HepG2 (cell line): ENCODE data around the gene KANSL1. TPM values are rescaled to one million over a fixed set of nuclear protein-coding genes. Genes with fewer than 3 reads are reported as not detected.

Source experiments
- ATAC-seq: fragments of 200-7000 bp; cut with Tn5 transposase; 3 replicates; pipeline ENCODE4 v1.9.1; 2020; ENCODE audit warnings: mild to moderate bottlenecking, moderate library complexity
- BruUV-seq: library from RNA; stranded (reverse); fragments of 400-500 nt; replicated peaks from 2 replicates; lab custom pipeline; 2021; lab: Mats Ljungman, UMichigan
- CTCF ChIA-PET: fragments of 300-600 bp; formaldehyde crosslinking; extraction: SDS; loops from one replicate; lab custom pipeline; 2021; ENCODE audit warnings: low total read pairs, inconsistent platforms, low intra/inter-chr PET ratio; lab: Yijun Ruan, JAX
- POLR2A ChIA-PET: fragments of 350-600 bp; sonication (Branson Sonifier 250); formaldehyde crosslinking; loops from one replicate; lab custom pipeline; 2020; ENCODE audit warnings: antibody characterized with exemption, inconsistent platforms; lab: Yijun Ruan, JAX
- DNase-seq: peaks from one replicate; pipeline ENCODE4 v3.0.0-alpha.2; 2015; ENCODE audit warnings: low spot score
- FAIRE-seq: peaks from 3 replicates; lab custom pipeline; 2011; peaks lifted over from hg19 to GRCh38; lab: Jason Lieb, UNC
- H2AFZ ChIP-seq: one replicate; pipeline ENCODE4 v1.6.1; 2011; ENCODE audit warnings: low read length, inconsistent platforms
- H3K27ac ChIP-seq: fragments of 300-600 bp; 3 replicates; pipeline ENCODE4 v1.8.0; 2011; ENCODE audit warnings: mixed run types, mild to moderate bottlenecking, mixed read lengths, low read length, inconsistent platforms; ENCODE audit not compliant: insufficient read depth; ENCODE audit errors: extremely low read length
- H3K27me3 ChIP-seq, 2 experiments: fragments of 200-600 bp in 1 of 2; 2 replicates in 1 of 2; 3 replicates in 1 of 2; pipeline versions ENCODE4 v1.6.0 to v1.8.0; 2011; ENCODE audit warnings: low read length in 2 of 2, mild to moderate bottlenecking in 2 of 2, moderate library complexity in 2 of 2, inconsistent platforms in 1 of 2; ENCODE audit not compliant: insufficient read depth in 2 of 2, control insufficient read depth in 1 of 2
- H3K36me3 ChIP-seq, 2 experiments: fragments of 200-600 bp in 1 of 2; replicated peaks in 1 of 2; 2 replicates in 1 of 2; 3 replicates in 1 of 2; pipeline versions ENCODE4 v1.5.1 to v1.8.0; 2011; ENCODE audit warnings: low read length in 2 of 2, inconsistent platforms in 1 of 2; ENCODE audit not compliant: insufficient read depth in 2 of 2, control insufficient read depth in 1 of 2
- H3K4me1 ChIP-seq: 2 replicates; pipeline ENCODE4 v1.5.1; 2012; ENCODE audit warnings: low read length, inconsistent platforms; ENCODE audit not compliant: insufficient read depth
- H3K4me2 ChIP-seq: 2 replicates; pipeline ENCODE4 v1.6.0; 2011; ENCODE audit warnings: low read depth, low read length, inconsistent platforms
- H3K4me3 ChIP-seq, 3 experiments: fragments of 200-600 bp in 1 of 3; sonication (generic), shearing (Covaris generic) in 1 of 3; replicated peaks in 1 of 3; 2 replicates each; pipeline ENCODE4 v1.5.1; 2011 to 2016; ENCODE audit warnings: low read length in 3 of 3, inconsistent platforms in 2 of 3, low read depth in 2 of 3, mild to moderate bottlenecking in 2 of 3, control low read depth in 1 of 3, mixed read lengths in 1 of 3; ENCODE audit not compliant: insufficient read depth in 1 of 3
- H3K79me2 ChIP-seq: one replicate; pipeline ENCODE4 v1.6.1; 2011; ENCODE audit warnings: low read length, inconsistent platforms; ENCODE audit not compliant: insufficient read depth
- H3K9ac ChIP-seq: 2 replicates; pipeline ENCODE4 v1.6.0; 2011; ENCODE audit warnings: mild to moderate bottlenecking, low read depth, low read length, inconsistent platforms; ENCODE audit not compliant: insufficient read depth
- H3K9me3 ChIP-seq: 2 replicates; pipeline ENCODE4 v1.5.1; 2012; ENCODE audit warnings: mild to moderate bottlenecking, low read length
- H4K20me1 ChIP-seq: 2 replicates; pipeline ENCODE4 v1.6.0; 2011; ENCODE audit warnings: inconsistent platforms, mild to moderate bottlenecking, low read length, moderate library complexity; ENCODE audit not compliant: insufficient read depth
- ASH2L ChIP-seq: fragments of 300-600, 200-600 bp; sonication (generic); IDR thresholded peaks from 2 replicates; pipeline ENCODE4 v1.7.0; 2017; ENCODE audit warnings: low read depth, mild to moderate bottlenecking, moderate library complexity, mixed read lengths, low read length; ENCODE audit not compliant: insufficient read length
- CEBPZ ChIP-seq: IDR thresholded peaks from 2 replicates; pipeline ENCODE4 v1.6.1; 2012; ENCODE audit warnings: low read length, improper control_type of control experiment
- GATA4 ChIP-seq: sonication (generic); IDR thresholded peaks from 2 replicates; pipeline ENCODE4 v1.6.1; 2016; ENCODE audit warnings: antibody characterized with exemption, low read depth, borderline replicate concordance
- HNF1B ChIP-seq: sonication (generic); formaldehyde crosslinking; IDR thresholded peaks from 2 replicates; pipeline ENCODE4 v1.5.1; 2020; ENCODE audit warnings: mild to moderate bottlenecking, moderate library complexity, missing genetic modification reagents
- HOMEZ ChIP-seq: IDR thresholded peaks from 2 replicates; pipeline ENCODE4 v1.6.1; 2016; ENCODE audit warnings: low read depth
- IRF2 ChIP-seq: IDR thresholded peaks from 2 replicates; pipeline ENCODE4 v1.6.1; 2018; ENCODE audit warnings: missing genetic modification reagents, missing compliant biosample characterization
- JARID2 ChIP-seq: sonication (generic); formaldehyde crosslinking; IDR thresholded peaks from 2 replicates; pipeline ENCODE4 v1.8.1; 2023; ENCODE audit warnings: missing genetic modification reagents, inconsistent platforms; ENCODE audit not compliant: insufficient replicate concordance
- RAD51 ChIP-seq: fragments of 450-650 bp; IDR thresholded peaks from 2 replicates; pipeline ENCODE4 v1.6.1; 2016; ENCODE audit warnings: borderline replicate concordance
- STAG1 ChIP-seq: sonication (generic); formaldehyde crosslinking; IDR thresholded peaks from 2 replicates; pipeline ENCODE4 v1.4.0; 2020; ENCODE audit warnings: missing genetic modification reagents
- ZNF121 ChIP-seq: sonication (generic); formaldehyde crosslinking; IDR thresholded peaks from 2 replicates; pipeline ENCODE4 v1.5.0; 2020; ENCODE audit warnings: mild to moderate bottlenecking, missing genetic modification reagents
- WGBS: methylation state at CpG from one replicate; pipeline ENCODE4 v1.1.6; 2017; ENCODE audit warnings: low lambda C conversion rate; 5-methylcytosine and 5-hydroxymethylcytosine counted together
- in situ Hi-C: cut with HindIII; loops from 2 replicates; pipeline ENCODE4 v1.10.0; 2017; ENCODE audit warnings: low pct_unique_long_range_greater_than_20kb; ENCODE audit not compliant: extremely low pct_ligation_motif_present
- intact Hi-C: fragments of 100-400 bp; cut with micrococcal nuclease; formaldehyde crosslinking; loops from one replicate; pipeline ENCODE4 v1.10.0; 2022; ENCODE audit not compliant: unreplicated experiment
- polyA plus RNA-seq, 8 experiments: library from polyadenylated mRNA; depleted of rRNA in 3 of 8; stranded (reverse) in 7 of 8; unstranded in 1 of 8; fragments of >200 nt; fragmentation: Illumina TruSeq in 4 of 8; extraction: Trizol in 4 of 8; gene quantifications; 2 replicates each; pipeline versions ENCODE4 v1.2.1 to v1.2.3, GENCODE V29; 2011 to 2016; ENCODE audit warnings: low read depth in 4 of 8, missing spikeins in 1 of 8, mixed read lengths in 1 of 8; ENCODE audit not compliant: insufficient read depth in 1 of 8
- total RNA-seq, 5 experiments: library from RNA; depleted of rRNA; stranded (reverse); fragments of >200 nt; fragmentation: Illumina TruSeq; extraction: Trizol; gene quantifications; 2 replicates each; pipeline ENCODE4 v1.2.3, GENCODE V29; 2016; ENCODE audit warnings: low read depth in 1 of 5

The KANSL1 gene
- total and polyA plus RNA-seq, 2 of the 13 experiments (the other 11 are each of a cell fraction or from before 2014, with no cell fraction given): 24.0 to 59.6 TPM

- Histone ChIP-seq H3K36me3 (peaks cover 6 to 40% of the 10 kb centered on the region in 2 experiments; a peak in 3 of 5 replicates), H3K4me1 (no peaks in the 10 kb centered on the region), H3K27me3 (no peaks in the 10 kb centered on the region), H2AFZ (no peak overlapping the region), H3K4me2 (no peak overlapping the region), H3K27ac (no peak overlapping the region), H3K4me3 (no peak overlapping the region), H3K9ac (no peak overlapping the region), H3K79me2 (peaks cover 15% of the 10 kb centered on the region), H4K20me1 (peaks cover 3% of the 10 kb centered on the region), H3K9me3 (no peaks in the 10 kb centered on the region)
- in situ Hi-C loops (no loop called here), intact Hi-C loops (no loop called here)
- ATAC-seq (no peak), DNase-seq (no peak), FAIRE-seq (no peak)
- CTCF ChIA-PET: no interaction called here
- POLR2A ChIA-PET: no interaction called here
- 98% methylated on average over 3 of the region's 3 CpGs for WGBS
- TF ChIP-seq HOMEZ (no peak), ZNF121 (peak; percentile 80)
- no TSS peak for BruUV-seq
Observed at GRCh38 chr17:46216682-46217081, 23.5 kb upstream of the KANSL1 start.

- in situ Hi-C loops: loop anchor here (5.0 kb wide), 1 partner anchor 211 kb away; no protein-coding TSS in a partner anchor
- Histone ChIP-seq H3K27ac (no peak overlapping the region), H4K20me1 (peaks cover 3% of the 10 kb centered on the region), H3K9me3 (no peaks in the 10 kb centered on the region), H3K4me3 (no peak overlapping the region), H3K4me1 (no peaks in the 10 kb centered on the region), H3K36me3 (peaks cover 6 to 38% of the 10 kb centered on the region in 2 experiments; a peak in 4 of 5 replicates), H3K79me2 (peaks cover 17% of the 10 kb centered on the region), H3K27me3 (no peaks in the 10 kb centered on the region), H2AFZ (no peak overlapping the region), H3K4me2 (no peak overlapping the region), H3K9ac (no peak overlapping the region)
- CTCF ChIA-PET: interaction anchor here (1.4 to 2.1 kb wide), 4 partner anchors 12 to 210 kb away, joined by 4 to 32 read pairs (median 12); partner anchors contain the start of gene KANSL1
- intact Hi-C loops: loop anchor here (1.0 kb wide), 2 partner anchors 18 to 211 kb away; no protein-coding TSS in a partner anchor
- 71% methylated on average over 11 of the region's 11 CpGs for WGBS
- POLR2A ChIA-PET: interaction anchor here (0.7 to 1.1 kb wide), 2 partner anchors 209 to 211 kb away, joined by 3 read pairs; no protein-coding TSS in a partner anchor
- peak; percentile 79 for ATAC-seq
- FAIRE-seq: peak; percentile 46
- no TSS peak for BruUV-seq
- peak; percentile 76 for DNase-seq
- TF ChIP-seq STAG1 (CRISPR knock-in tag): peak; percentile 73
- no peak for TF ChIP-seq JARID2 (CRISPR knock-in tag)
- TF ChIP-seq HNF1B (CRISPR knock-in tag): no peak
- TF ChIP-seq RAD51: no peak
- TF ChIP-seq ASH2L: peak; percentile 44
- TF ChIP-seq GATA4: no peak
- no peak for TF ChIP-seq CEBPZ
- peak; percentile 28; the same call in 1 of the 2 replicates for TF ChIP-seq IRF2
Observed at GRCh38 chr17:46212634-46213435, 19.6 kb upstream of the KANSL1 start.
